ENCODE data around the gene SLC13A3.

The SLC13A3 gene

GRCh38 chr20:46634528-46634927, 16.7 kb downstream of the SLC13A3 start:
- no peak for DNase-seq

GRCh38 chr20:46631874-46632446, 19.3 kb downstream of the SLC13A3 start:
- DNase-seq, result no peak

DNA sequence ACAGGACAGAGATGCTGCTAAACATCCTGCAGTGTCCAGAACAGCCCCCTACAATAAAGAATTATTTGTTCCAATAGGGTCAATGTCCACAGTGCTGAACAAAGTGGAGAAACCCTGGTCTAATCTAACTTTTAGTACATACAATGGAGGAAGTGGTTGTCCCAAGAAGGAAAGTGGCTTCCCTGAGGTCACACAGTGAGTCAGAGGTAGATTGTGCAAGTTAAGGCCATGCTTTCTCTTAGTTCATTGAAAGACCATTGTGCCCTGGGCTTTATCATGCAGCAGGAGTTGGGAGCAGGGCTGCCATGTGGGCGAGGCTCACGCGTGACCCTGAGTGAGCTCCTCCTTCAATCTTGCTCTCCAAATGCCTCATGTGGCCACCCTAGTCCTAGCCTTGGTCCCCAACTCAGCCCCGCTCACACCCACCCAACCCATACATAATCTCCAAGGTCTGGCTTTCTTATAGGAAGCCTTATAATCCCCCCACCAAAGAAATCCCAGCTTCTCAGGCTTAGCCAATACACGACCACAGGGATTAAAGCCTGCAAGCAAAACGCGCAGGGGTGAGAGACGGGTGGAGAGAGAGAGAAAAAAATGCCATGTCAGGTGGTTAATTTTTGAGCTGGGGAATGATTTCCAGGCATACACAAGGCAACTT, 19.9 kb downstream of the SLC13A3 start:
- no peak for DNase-seq

- no peak for DNase-seq
Measured at GRCh38 chr20:46630306-46630705, 21.0 kb downstream of the SLC13A3 start.

DNA sequence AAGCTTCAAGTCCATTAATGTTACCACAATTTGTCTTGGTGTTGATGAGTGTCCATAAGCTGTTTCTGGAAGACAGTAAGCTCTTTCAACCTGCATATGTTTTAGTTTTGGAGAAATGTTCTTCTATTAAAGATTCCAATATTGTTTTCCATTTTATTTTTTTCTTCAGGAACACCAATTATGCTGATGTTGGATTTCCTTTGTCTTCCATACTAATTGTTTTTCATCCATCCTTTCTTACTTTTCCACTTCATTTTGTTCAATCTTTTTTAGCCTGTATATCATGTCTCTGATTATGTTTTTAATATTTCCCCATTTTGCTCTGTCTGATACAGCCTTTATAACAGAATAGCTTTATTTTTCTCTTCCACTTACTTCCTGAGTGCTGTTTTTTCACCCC, 21.9 kb downstream of the SLC13A3 start:
- DNase-seq, result no peak

GRCh38 chr20:46627234-46627633, 24.0 kb downstream of the SLC13A3 start:
- DNase-seq, result no peak

DNA sequence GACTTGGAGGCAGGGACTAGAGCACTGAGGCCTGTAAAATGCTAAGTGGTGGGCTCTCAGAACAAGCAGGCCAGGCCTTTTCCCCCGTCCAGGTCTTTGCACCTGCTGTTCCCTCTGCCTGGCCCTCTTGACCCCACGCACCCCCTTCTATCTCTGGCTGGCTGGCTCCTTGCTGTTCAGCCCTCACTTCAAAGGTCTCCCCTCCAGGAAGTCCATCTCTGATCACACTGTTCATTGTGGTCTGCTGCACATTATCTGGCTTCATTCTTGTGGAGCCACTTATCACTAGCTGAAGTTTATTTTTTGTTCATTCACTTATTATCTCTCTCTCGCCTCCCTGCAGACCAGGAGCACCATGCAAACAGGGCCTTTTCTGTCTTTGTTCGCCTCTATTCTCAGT, 24.5 kb downstream of the SLC13A3 start:
- no peak for DNase-seq

DNA sequence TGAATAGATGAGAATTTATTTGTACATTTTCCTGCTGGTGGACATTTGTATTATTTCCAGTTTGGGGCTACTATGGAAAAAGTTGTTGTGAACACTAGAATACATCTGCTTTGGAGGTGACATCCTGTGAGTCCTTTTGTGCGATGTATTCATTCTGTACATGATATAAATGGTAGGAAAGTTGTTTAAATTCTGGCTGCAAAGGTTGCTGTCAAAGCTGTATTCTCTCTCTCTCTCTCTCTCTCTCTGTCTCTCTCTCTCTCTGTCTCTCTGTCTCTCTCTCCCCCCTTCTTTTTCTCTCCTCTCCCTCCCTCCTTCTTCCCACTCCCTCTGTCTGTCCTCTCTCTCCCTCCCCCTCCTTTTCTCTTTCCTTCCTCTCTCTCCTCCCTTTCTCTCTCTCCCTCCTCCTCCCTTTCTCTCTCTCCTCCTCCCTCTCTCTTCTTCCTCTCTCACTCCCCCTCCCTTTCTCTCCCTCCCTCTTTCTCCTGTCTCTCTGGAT, 25.3 kb downstream of the SLC13A3 start:
- DNase-seq, result no peak

GRCh38 chr20:46624946-46625345, 26.3 kb downstream of the SLC13A3 start:
- DNase-seq, result no peak

GRCh38 chr20:46622165-46622564, 29.1 kb downstream of the SLC13A3 start:
- DNase-seq, result no peak

DNA sequence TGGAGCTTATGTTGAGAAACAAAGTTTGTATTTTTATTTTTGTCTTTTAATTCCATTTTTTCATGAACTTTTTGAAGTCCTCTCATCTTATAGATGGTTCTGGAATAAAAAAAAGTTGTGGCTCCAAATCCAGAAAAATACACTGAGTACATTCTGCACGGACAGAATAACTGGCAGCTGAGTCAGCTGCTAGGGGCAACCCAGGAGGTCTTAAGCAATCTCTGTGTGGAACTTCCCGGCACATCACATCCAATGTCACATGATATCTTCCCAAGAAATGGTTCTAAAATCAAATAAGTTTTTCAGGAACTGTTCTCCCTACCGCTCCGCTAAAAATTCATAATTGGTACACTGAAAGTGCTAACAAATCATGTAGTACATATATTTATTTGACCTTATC, 29.8 kb downstream of the SLC13A3 start:
- no peak for DNase-seq

DNA sequence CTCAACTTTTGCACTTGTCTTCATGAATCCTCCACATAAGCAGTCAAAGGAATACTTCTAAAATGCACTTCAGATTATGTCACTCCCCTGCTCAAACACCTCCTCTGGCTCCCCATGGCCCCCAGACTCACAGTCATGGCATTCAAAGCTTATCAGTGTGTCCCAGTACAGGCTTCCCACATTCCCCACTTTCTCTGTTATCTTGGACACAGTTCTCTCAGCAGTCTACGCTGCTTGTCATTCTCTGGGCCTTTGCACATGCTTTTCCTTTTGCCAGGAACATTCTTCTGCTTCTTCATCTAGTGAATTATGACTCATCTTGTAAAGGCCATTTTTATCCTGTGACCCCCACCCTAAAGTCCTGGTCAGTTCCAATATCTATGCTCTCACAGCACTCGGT, 31.8 kb downstream of the SLC13A3 start:
- no peak for DNase-seq

DNA sequence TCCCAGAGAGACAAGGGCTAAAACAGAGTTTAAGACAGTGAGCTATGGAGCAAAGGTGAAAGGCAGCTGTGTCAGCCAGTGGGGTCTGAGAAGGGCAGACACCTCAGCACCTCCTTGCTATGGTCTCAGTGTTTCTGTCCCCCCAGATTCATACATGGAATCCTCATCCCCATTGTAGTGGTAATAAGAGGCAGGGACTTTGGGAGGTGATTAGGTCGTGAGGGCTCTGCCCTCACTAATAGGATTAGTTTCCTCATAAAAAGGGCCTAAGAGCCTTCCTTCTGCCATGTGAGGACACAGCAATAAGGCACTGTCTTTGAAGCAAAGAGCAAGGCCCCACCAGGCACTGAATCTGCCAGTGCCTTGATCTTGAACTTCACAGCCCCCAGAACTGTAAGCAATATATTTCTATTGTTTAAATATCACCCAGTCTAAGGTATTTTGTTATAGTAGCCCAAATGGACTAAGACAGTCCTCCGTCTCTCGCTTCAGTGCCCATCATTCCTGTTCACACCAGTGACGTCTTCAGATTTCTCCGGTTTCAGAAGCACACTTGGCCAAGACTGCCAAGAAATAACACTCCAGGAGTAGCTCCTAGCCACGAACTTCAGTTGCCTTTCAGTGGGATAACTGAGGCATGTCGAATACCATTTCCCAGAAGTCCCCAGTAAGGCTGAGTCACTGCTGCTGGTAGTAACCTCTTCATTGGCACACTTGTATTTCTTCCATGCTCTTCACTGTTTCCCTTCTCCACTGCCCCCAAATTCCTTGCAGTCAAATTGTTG, 32.8 kb downstream of the SLC13A3 start:
- no peak for DNase-seq

DNA sequence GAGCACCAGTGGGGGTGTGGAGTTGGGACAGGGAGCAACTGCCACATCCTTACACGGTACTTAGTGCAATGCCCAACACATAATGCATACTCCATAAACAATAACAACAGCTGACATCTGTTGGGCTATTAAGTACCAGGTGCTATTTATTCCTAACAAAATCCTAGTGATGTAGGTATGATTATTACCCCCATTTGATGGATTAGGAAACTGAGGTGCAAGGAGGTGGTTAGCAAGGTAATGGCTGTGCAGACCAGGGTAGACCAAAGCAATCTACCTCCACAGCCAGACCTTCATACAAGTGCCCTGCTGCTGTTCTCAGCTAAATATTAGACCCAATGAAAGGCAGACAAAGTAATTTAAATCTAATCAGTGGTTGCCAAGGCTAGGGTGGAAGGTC, 36.8 kb downstream of the SLC13A3 start:
- no peak for DNase-seq

- DNase-seq, result no peak
Measured at GRCh38 chr20:46610145-46610544, 41.1 kb downstream of the SLC13A3 start.

DNA sequence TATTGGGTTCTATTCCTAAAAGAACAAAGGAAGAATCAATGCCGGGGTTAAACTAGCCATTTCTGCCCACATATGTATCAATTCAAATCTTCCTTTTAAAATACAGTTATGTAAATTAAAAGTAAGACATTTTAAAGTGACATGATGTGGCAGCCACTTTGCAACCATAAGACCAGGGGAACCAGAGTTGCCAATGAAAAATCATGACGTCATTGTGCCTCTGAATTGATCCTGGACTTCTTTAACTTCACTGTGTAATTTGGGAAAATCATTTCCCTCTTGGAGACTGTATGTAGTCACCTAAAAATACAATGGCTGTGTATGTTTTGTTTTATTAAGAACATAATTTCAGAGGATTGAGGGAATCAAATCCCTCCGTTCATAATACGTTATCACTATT, 42.2 kb downstream of the SLC13A3 start:
- DNase-seq, result no peak

GRCh38 chr20:46607849-46608497, 43.3 kb downstream of the SLC13A3 start:
- DNase-seq, result no peak

- no peak for DNase-seq
Measured at GRCh38 chr20:46607191-46607848, 43.9 kb downstream of the SLC13A3 start.

DNA sequence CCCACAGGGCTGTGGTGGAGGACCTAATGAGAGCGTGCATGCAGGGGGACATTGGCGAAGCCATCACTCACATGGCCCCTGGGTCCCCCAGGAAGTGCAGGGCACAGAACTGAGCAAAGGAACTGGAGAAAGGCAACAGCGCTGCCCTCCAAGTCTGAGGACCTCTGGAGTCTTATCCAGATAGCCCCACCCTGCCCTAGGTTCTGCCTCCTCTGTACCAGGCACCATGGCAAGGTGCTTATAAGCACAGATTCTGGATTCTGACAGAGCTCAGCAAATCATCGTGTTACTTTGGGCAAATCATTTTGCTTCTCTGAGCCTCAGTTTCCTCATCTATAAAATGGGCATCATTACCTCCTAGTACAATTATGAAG, 44.5 kb downstream of the SLC13A3 start:
- DNase-seq, result no peak

GRCh38 chr20:46605978-46606816, 45.1 kb downstream of the SLC13A3 start:
- DNase-seq, result no peak

- no peak for DNase-seq
Measured at GRCh38 chr20:46605181-46605580, 46.1 kb downstream of the SLC13A3 start.

DNA sequence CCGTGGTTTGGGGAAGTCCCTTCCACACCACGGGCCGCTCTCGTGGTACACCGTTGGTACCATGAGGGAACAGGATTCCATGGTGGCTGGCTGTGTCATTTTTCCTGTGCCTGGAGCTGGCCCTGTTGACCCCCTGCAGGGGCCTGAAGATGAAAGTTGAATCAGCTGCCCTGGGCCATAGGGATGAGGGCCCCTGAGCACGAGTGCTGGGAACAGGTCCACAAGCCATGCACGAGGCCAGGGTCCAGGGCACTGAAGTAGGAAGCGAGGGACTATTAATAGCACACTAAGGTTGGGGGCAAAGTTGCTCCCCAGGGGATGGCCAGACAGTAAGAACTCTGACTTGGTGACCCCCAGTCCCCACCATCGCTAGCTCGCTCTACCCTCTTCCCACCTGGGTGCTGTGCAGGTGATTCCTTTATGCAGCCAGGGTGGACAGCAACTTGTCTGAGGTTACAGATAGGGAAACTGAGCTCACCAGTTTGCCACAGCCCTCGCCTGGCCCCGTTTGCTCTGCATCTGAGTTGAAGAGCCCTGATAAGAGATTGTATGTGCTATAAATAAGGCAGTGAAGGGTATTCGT, 46.6 kb downstream of the SLC13A3 start:
- no peak for DNase-seq
